Left hindlimb (tissue), 1 donor: ENCODE data around the gene TRIM5.
"Not testable (repeated sequence)": the region's sequence is repeated elsewhere in the genome, so short reads cannot be mapped to it uniquely, and the experiment has no call there.

Experiments
- DNase-seq: peaks from one replicate; pipeline ENCODE4 v3.0.0-alpha.2; 2018

The TRIM5 gene

GRCh38 chr11:5688482-5688881 lies 3.6 kb upstream of the TRIM5 start:
- DNase-seq = no peak

- no peak for DNase-seq
These were observed 1.6 kb upstream of the TRIM5 start for GRCh38 chr11:5686426-5686825.

GRCh38 chr11:5684036-5684645 lies 733 bp downstream of the TRIM5 start:
- no peak for DNase-seq

GRCh38 chr11:5683620-5684019 lies 1.3 kb downstream of the TRIM5 start:
- not testable (repeated sequence) for DNase-seq

GRCh38 chr11:5682890-5683441 lies 1.9 kb downstream of the TRIM5 start:
- not testable (repeated sequence) for DNase-seq

GRCh38 chr11:5679811-5680210 lies 5.1 kb downstream of the TRIM5 start:
- no peak for DNase-seq

- no peak for DNase-seq
These were observed 10.5 kb downstream of the TRIM5 start for GRCh38 chr11:5674391-5674790.

- no peak for DNase-seq
These were observed 13.0 kb downstream of the TRIM5 start for GRCh38 chr11:5671831-5672230.

GRCh38 chr11:5666402-5666793 lies 18.5 kb downstream of the TRIM5 start:
- no peak for DNase-seq

- no peak for DNase-seq
These were observed 19.0 kb downstream of the TRIM5 start for GRCh38 chr11:5665746-5666401.

GRCh38 chr11:5665051-5665570 lies 19.8 kb downstream of the TRIM5 start:
- no peak for DNase-seq

GRCh38 chr11:5663511-5663910 lies 21.4 kb downstream of the TRIM5 start:
- DNase-seq = no peak

GRCh38 chr11:5658318-5658717 lies 26.6 kb downstream of the TRIM5 start:
- no peak for DNase-seq

- DNase-seq = not testable (repeated sequence)
These were observed 27.9 kb downstream of the TRIM5 start for GRCh38 chr11:5656956-5657355.

- DNase-seq = no peak
These were observed 29.4 kb downstream of the TRIM5 start for GRCh38 chr11:5655474-5655873.

- DNase-seq = no peak
These were observed 38.7 kb downstream of the TRIM5 start for GRCh38 chr11:5646139-5646538.

GRCh38 chr11:5643585-5643984 lies 41.3 kb downstream of the TRIM5 start:
- no peak for DNase-seq

GRCh38 chr11:5639953-5640352 lies 44.9 kb downstream of the TRIM5 start:
- DNase-seq = no peak

- DNase-seq = no peak
These were observed 52.8 kb downstream of the TRIM5 start for GRCh38 chr11:5631969-5632635.

- no peak for DNase-seq
These were observed 53.5 kb downstream of the TRIM5 start for GRCh38 chr11:5631417-5631816.

GRCh38 chr11:5626196-5626595 lies 58.7 kb downstream of the TRIM5 start:
- DNase-seq = no peak

- DNase-seq = no peak
These were observed 59.6 kb downstream of the TRIM5 start for GRCh38 chr11:5625281-5625680.

- DNase-seq = peak; percentile 68
These were observed 60.2 kb downstream of the TRIM5 start, which contains the start of gene TRIM34 for GRCh38 chr11:5624489-5625279. Gene TRIM34 (plus strand): TSS chr11:5625001. CDS start chr11:5632332, 7,331 bp downstream.
